ENCODE measurements around the gene CCDC146.

DNA sequence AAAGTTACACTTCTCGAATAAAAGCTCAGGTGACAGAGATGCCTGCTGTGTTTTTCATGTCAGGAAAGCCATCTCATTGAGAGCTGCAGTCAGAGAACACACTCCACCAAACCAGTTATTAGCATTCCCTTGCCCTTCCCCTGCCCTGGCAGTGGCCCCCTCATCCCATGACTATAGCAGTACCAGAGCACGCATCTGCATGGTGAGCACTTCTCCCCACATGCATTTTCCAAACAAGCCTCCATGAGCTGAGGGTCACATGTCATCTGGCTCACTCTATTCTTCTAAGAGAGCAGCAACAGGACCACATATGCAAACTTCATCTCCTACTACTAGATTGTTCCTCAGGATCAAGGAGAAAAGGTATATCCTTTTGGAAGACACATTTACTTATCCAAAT lies 119.7 kb downstream of the CCDC146 start:
- TF ChIP-seq, protein P1, sequence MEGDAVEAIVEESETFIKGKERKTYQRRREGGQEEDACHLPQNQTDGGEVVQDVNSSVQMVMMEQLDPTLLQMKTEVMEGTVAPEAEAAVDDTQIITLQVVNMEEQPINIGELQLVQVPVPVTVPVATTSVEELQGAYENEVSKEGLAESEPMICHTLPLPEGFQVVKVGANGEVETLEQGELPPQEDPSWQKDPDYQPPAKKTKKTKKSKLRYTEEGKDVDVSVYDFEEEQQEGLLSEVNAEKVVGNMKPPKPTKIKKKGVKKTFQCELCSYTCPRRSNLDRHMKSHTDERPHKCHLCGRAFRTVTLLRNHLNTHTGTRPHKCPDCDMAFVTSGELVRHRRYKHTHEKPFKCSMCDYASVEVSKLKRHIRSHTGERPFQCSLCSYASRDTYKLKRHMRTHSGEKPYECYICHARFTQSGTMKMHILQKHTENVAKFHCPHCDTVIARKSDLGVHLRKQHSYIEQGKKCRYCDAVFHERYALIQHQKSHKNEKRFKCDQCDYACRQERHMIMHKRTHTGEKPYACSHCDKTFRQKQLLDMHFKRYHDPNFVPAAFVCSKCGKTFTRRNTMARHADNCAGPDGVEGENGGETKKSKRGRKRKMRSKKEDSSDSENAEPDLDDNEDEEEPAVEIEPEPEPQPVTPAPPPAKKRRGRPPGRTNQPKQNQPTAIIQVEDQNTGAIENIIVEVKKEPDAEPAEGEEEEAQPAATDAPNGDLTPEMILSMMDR (conservative IDR thresholded peaks at IDR 0.05), result no peak
- TF ChIP-seq ZFX (IDR thresholded peaks at IDR 0.05), result no peak

Data from C4-2B (cell line).